Ovary (tissue), 9 donors: ENCODE results near the gene DDX39A. TPM values are rescaled to one million over a fixed set of nuclear protein-coding genes. Genes with fewer than 3 reads are reported as not detected.
A peak's percentile ranks its signal among the peaks of the same experiment; 100 is the strongest.

ENCODE experiments used
- DNase-seq, 5 donors: peaks; one replicate each; pipeline ENCODE4 v3.0.0-alpha.2; 2019 to 2020
- H3K27ac ChIP-seq, 2 donors: fragments of 200-600 bp; one replicate each; pipeline versions ENCODE4 v1.5.1 to v1.8.0; 2019 to 2022
- H3K27me3 ChIP-seq: fragments of 200-600 bp; one replicate; pipeline ENCODE4 v1.8.0; 2022
- H3K36me3 ChIP-seq: fragments of 200-600 bp; sonication (generic); one replicate; pipeline ENCODE4 v1.5.1; 2019
- H3K4me1 ChIP-seq: one replicate; pipeline ENCODE4 v1.8.1; 2013; ENCODE audit warnings: mild to moderate bottlenecking, moderate library complexity; ENCODE audit not compliant: insufficient read depth
- H3K4me3 ChIP-seq: fragments of 200-600 bp; sonication (generic); one replicate; pipeline ENCODE4 v1.5.1; 2017
- H3K9me3 ChIP-seq, 2 donors: fragments of 200-600 bp in 1 of 2; sonication (generic) in 1 of 2; one replicate each; pipeline versions ENCODE4 v1.5.1 to v1.8.1; 2013 to 2019; ENCODE audit warnings: mild to moderate bottlenecking in 1 of 2, moderate library complexity in 1 of 2
- EP300 ChIP-seq: sonication (generic); formaldehyde crosslinking; IDR thresholded peaks from one replicate; pipeline ENCODE4 v1.6.1; 2017; ENCODE audit warnings: antibody characterized with exemption
- POLR2A ChIP-seq: fragments of 450-650 bp; IDR thresholded peaks from one replicate; pipeline ENCODE4 v1.6.1; 2017; ENCODE audit warnings: antibody characterized with exemption, mild to moderate bottlenecking, moderate library complexity
- WGBS, 3 donors: extraction: QIAGEN DNeasy Blood & Tissue Kit in 1 of 3; methylation state at CpG; one replicate each; pipeline versions ENCODE4 v1.1.5 to v1.1.7; 2013 to 2017; 5-methylcytosine and 5-hydroxymethylcytosine counted together
- intact Hi-C, 4 donors: fragments of 100-400 bp; cut with DNase I; formaldehyde crosslinking; loops; one replicate each; pipeline versions ENCODE4 v1.11.0 to v1.15.1; 2022 to 2023
- polyA plus RNA-seq, 2 donors: library from polyadenylated mRNA; stranded (reverse); fragments of 200-250 nt in 1 of 2; fragments of 350-450 nt in 1 of 2; fragmentation: Illumina TruSeq in 1 of 2; extraction: RNeasy Lipid Tissue Mini Kit (QIAGEN cat#74804) in 1 of 2; gene quantifications; one replicate each; pipeline ENCODE4 v1.2.3, GENCODE V29; 2013 to 2014
- total RNA-seq, 7 donors: library from RNA; depleted of rRNA in 2 of 7; stranded (reverse); fragments of >200 nt in 2 of 7; fragmentation: NEBNext Ultra II Directional in 3 of 7; extraction: Animal tissue kit (Norgen Biotek cat#: 25700) in 3 of 7; gene quantifications; one replicate each; pipeline versions ENCODE4 v1.1.0 to v1.2.4, GENCODE V29; 2016 to 2023
- TF ChIP-seq, protein P1 (sequence below), 3 donors: fragments of 450-650 bp in 2 of 3; fragments of 200-600 bp in 1 of 3; IDR thresholded peaks; one replicate each; pipeline versions ENCODE4 v1.5.1 to v1.8.0; 2016 to 2022; ENCODE audit warnings: antibody characterized with exemption in 3 of 3, mild to moderate bottlenecking in 1 of 3
- donor health status: DM: no; HTN: no; CAD: no; lungs with moderate emphysema.
- donor health status: DM: no; HTN: no; CAD: no.
- donor health status: Bipolar disorder and iron deficiency.
- donor health status: DM: yes; HTN: yes; CAD: no.
- donor health status: DM: no; HTN: no; CAD: no.
- donor health status: DM: yes; HTN: yes; CAD: no.

Gene DDX39A
- total and polyA plus RNA-seq, 9 donors, result 7.9 to 48.4 (median 31.8) TPM

DNA sequence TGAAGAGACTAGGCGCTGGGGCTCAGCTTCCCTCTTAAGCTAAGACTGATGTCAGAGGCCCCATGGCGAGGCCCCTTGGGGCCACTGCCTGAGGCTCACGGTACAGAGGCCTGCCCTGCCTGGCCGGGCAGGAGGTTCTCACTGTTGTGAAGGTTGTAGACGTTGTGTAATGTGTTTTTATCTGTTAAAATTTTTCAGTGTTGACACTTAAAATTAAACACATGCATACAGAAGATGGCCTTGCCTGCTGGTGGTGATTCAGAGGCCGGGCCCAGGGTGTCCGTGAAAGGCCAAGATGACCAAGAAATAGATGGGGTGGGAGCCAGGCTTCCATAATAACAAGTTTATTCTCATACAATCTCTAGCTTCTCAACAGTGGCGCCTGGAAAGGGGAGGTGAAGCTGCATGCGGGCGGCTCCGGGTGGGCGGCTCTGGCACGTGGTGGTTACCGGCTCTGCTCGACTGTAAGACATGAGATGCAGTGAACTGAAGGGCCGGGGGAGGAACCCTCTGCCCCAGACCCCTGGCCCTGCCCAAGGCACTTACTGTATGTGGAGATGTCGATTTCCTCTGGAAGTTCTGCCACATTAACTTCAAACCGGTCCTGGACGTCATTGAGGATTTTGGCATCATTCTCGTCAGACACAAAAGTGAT is 10.5 kb downstream of the DDX39A start:
- Histone ChIP-seq H3K36me3 (no peaks in the 10 kb centered on the region), H3K27ac (no peak overlapping the region), H3K27me3 (no peaks in the 10 kb centered on the region), H3K4me1 (peaks cover 6% of the 10 kb centered on the region), H3K4me3 (no peak overlapping the region), H3K9me3 (no peaks in the 10 kb centered on the region)
- WGBS, 3 donors, result 65 to 74% (median 68%) methylated on average over 20 of the region's 20 CpGs
- no peak for TF ChIP-seq EP300
- no peak for TF ChIP-seq POLR2A
- TF ChIP-seq, protein P1, sequence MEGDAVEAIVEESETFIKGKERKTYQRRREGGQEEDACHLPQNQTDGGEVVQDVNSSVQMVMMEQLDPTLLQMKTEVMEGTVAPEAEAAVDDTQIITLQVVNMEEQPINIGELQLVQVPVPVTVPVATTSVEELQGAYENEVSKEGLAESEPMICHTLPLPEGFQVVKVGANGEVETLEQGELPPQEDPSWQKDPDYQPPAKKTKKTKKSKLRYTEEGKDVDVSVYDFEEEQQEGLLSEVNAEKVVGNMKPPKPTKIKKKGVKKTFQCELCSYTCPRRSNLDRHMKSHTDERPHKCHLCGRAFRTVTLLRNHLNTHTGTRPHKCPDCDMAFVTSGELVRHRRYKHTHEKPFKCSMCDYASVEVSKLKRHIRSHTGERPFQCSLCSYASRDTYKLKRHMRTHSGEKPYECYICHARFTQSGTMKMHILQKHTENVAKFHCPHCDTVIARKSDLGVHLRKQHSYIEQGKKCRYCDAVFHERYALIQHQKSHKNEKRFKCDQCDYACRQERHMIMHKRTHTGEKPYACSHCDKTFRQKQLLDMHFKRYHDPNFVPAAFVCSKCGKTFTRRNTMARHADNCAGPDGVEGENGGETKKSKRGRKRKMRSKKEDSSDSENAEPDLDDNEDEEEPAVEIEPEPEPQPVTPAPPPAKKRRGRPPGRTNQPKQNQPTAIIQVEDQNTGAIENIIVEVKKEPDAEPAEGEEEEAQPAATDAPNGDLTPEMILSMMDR (IDR thresholded peaks at IDR 0.05), result no peak
- intact Hi-C loops, result loop anchor here in 2 of 4 donors (5.0 kb wide), 3 partner anchors 46 to 261 kb away; no protein-coding TSS in a partner anchor
- DNase-seq, result no peak

- no peak for TF ChIP-seq POLR2A
- no peak for TF ChIP-seq EP300
- TF ChIP-seq, protein P1 (IDR thresholded peaks at IDR 0.05), result no peak
- no peaks in the 10 kb centered on the region for H3K27me3 ChIP-seq
- H3K4me1 ChIP-seq, result peaks cover 6% of the 10 kb centered on the region
- intact Hi-C loops, result loop anchor here in 2 of 4 donors (5.0 kb wide), 3 partner anchors 46 to 261 kb away; no protein-coding TSS in a partner anchor
- no peaks in the 10 kb centered on the region for H3K36me3 ChIP-seq
- no peak overlapping the region for H3K4me3 ChIP-seq
- WGBS, 3 donors, result 77 to 80% (median 77%) methylated on average over 19 to 20 of the region's 20 CpGs
- no peak for DNase-seq
- H3K27ac ChIP-seq, result no peak overlapping the region
- no peaks in the 10 kb centered on the region for H3K9me3 ChIP-seq
Measured at GRCh38 chr19:14407605-14408484, 11.3 kb downstream of the DDX39A start.

GRCh38 chr19:14406645-14407401 is 12.3 kb downstream of the DDX39A start:
- intact Hi-C loops, result loop anchor here in 2 of 4 donors (5.0 kb wide), 3 partner anchors 45 to 260 kb away; no protein-coding TSS in a partner anchor
- WGBS, 3 donors, result 77 to 85% (median 78%) methylated on average over 27 of the region's 27 CpGs
- TF ChIP-seq, protein P1 (IDR thresholded peaks at IDR 0.05), result no peak
- DNase-seq, result peak in 1 of 5 donors; percentile 42
- Histone ChIP-seq H3K27me3 (no peaks in the 10 kb centered on the region), H3K36me3 (no peaks in the 10 kb centered on the region), H3K4me3 (no peak overlapping the region), H3K27ac (peak overlapping the region in 1 of 2 donors; percentile 20), H3K4me1 (peaks cover 6% of the 10 kb centered on the region), H3K9me3 (no peaks in the 10 kb centered on the region)
